ACC112 (cell line): ENCODE data around the gene PPP2R5B.

Source experiments
- H2AFZ ChIP-seq: fragments of 200-600 bp; sonication (generic); one replicate; pipeline ENCODE4 v1.6.0; 2017; ENCODE audit warnings: antibody characterized with exemption, low read length; ENCODE audit not compliant: unreplicated experiment
- H3K27ac ChIP-seq: fragments of 200-600 bp; sonication (generic); 2 replicates; pipeline ENCODE4 v1.5.1; 2014; ENCODE audit warnings: low read depth, mild to moderate bottlenecking, antibody characterized with exemption, low read length, moderate library complexity
- H3K27me3 ChIP-seq: fragments of 200-600 bp; sonication (generic); 2 replicates; pipeline ENCODE4 v1.6.1; 2014; ENCODE audit warnings: mild to moderate bottlenecking, antibody characterized with exemption, low read length, moderate library complexity, mixed read lengths; ENCODE audit not compliant: insufficient read depth
- H3K36me3 ChIP-seq: fragments of 200-600 bp; sonication (generic); 2 replicates; pipeline ENCODE4 v1.6.1; 2016; ENCODE audit warnings: mild to moderate bottlenecking, antibody characterized with exemption, low read length, moderate library complexity, mixed read lengths; ENCODE audit not compliant: insufficient read depth
- H3K4me1 ChIP-seq: fragments of 200-600 bp; sonication (generic); one replicate; pipeline ENCODE4 v1.6.1; 2016; ENCODE audit warnings: low read length, mixed read lengths; ENCODE audit not compliant: insufficient read depth, unreplicated experiment, control insufficient read depth
- H3K4me3 ChIP-seq: fragments of 200-600 bp; sonication (generic); 2 replicates; pipeline ENCODE4 v1.5.1; 2014; ENCODE audit warnings: mild to moderate bottlenecking, low read depth, low read length
- H3K79me2 ChIP-seq: fragments of 200-600 bp; sonication (generic); one replicate; pipeline ENCODE4 v1.6.0; 2016; ENCODE audit warnings: low read length; ENCODE audit not compliant: control insufficient read depth, unreplicated experiment, insufficient read depth

Gene PPP2R5B

GRCh38 chr11:64917663-64917995 is 6.9 kb upstream of the PPP2R5B start:
- H3K79me2 ChIP-seq = peaks cover 10% of the 10 kb centered on the region
- no peaks in the 10 kb centered on the region for H3K36me3 ChIP-seq
- no peaks in the 10 kb centered on the region for H3K4me1 ChIP-seq
- H3K27ac ChIP-seq = peak overlapping the region; percentile 35; the same call in 1 of the 2 replicates
- H2AFZ ChIP-seq = peak overlapping the region; percentile 97
- H3K27me3 ChIP-seq = no peaks in the 10 kb centered on the region
- peak overlapping the region; percentile 85 for H3K4me3 ChIP-seq

GRCh38 chr11:64918017-64918416 is 6.5 kb upstream of the PPP2R5B start:
- H3K4me1 ChIP-seq = no peaks in the 10 kb centered on the region
- peak overlapping the region; percentile 85 for H3K4me3 ChIP-seq
- H3K27ac ChIP-seq = peak overlapping the region; percentile 35; the same call in 1 of the 2 replicates
- peaks cover 10% of the 10 kb centered on the region for H3K79me2 ChIP-seq
- no peaks in the 10 kb centered on the region for H3K36me3 ChIP-seq
- peak overlapping the region; percentile 97 for H2AFZ ChIP-seq
- H3K27me3 ChIP-seq = no peaks in the 10 kb centered on the region

- Histone ChIP-seq H3K4me3 (no peak overlapping the region), H3K79me2 (peaks cover 10% of the 10 kb centered on the region), H2AFZ (no peak overlapping the region), H3K27ac (no peak overlapping the region), H3K4me1 (no peaks in the 10 kb centered on the region), H3K27me3 (no peaks in the 10 kb centered on the region), H3K36me3 (no peaks in the 10 kb centered on the region)
These were observed 4.9 kb upstream of the PPP2R5B start for GRCh38 chr11:64919627-64920026.

GRCh38 chr11:64920124-64920523 is 4.4 kb upstream of the PPP2R5B start:
- H3K27ac ChIP-seq = no peak overlapping the region
- H3K4me3 ChIP-seq = no peak overlapping the region
- no peaks in the 10 kb centered on the region for H3K4me1 ChIP-seq
- no peaks in the 10 kb centered on the region for H3K27me3 ChIP-seq
- H3K36me3 ChIP-seq = no peaks in the 10 kb centered on the region
- H2AFZ ChIP-seq = no peak overlapping the region
- H3K79me2 ChIP-seq = peaks cover 11% of the 10 kb centered on the region

GRCh38 chr11:64921384-64921783 is 3.1 kb upstream of the PPP2R5B start:
- H3K36me3 ChIP-seq = no peaks in the 10 kb centered on the region
- no peak overlapping the region for H2AFZ ChIP-seq
- H3K4me3 ChIP-seq = no peak overlapping the region
- no peaks in the 10 kb centered on the region for H3K4me1 ChIP-seq
- H3K27me3 ChIP-seq = no peaks in the 10 kb centered on the region
- peaks cover 9% of the 10 kb centered on the region for H3K79me2 ChIP-seq
- no peak overlapping the region for H3K27ac ChIP-seq

- no peak overlapping the region for H3K4me3 ChIP-seq
- H3K27me3 ChIP-seq = no peaks in the 10 kb centered on the region
- H3K79me2 ChIP-seq = peaks cover 5% of the 10 kb centered on the region
- no peak overlapping the region for H3K27ac ChIP-seq
- H3K4me1 ChIP-seq = no peaks in the 10 kb centered on the region
- H2AFZ ChIP-seq = no peak overlapping the region
- no peaks in the 10 kb centered on the region for H3K36me3 ChIP-seq
These were observed 1.3 kb upstream of the PPP2R5B start for GRCh38 chr11:64923151-64923661.

- Histone ChIP-seq H3K27me3 (no peaks in the 10 kb centered on the region), H3K4me1 (no peaks in the 10 kb centered on the region), H3K36me3 (no peaks in the 10 kb centered on the region), H2AFZ (peak overlapping the region; percentile 69), H3K79me2 (peaks cover 5% of the 10 kb centered on the region), H3K27ac (no peak overlapping the region), H3K4me3 (peak overlapping the region; percentile 82)
These were observed 408 bp downstream of the PPP2R5B start for GRCh38 chr11:64924910-64925284.

- Histone ChIP-seq H3K4me3 (peak overlapping the region; percentile 82), H3K79me2 (peaks cover 5% of the 10 kb centered on the region), H3K36me3 (no peaks in the 10 kb centered on the region), H3K27me3 (no peaks in the 10 kb centered on the region), H3K27ac (no peak overlapping the region), H2AFZ (no peak overlapping the region), H3K4me1 (no peaks in the 10 kb centered on the region)
These were observed 1.3 kb downstream of the PPP2R5B start for GRCh38 chr11:64925536-64926436.

GRCh38 chr11:64926689-64927088 is 2.2 kb downstream of the PPP2R5B start:
- Histone ChIP-seq H3K79me2 (peaks cover 5% of the 10 kb centered on the region), H3K27ac (no peak overlapping the region), H2AFZ (no peak overlapping the region), H3K4me1 (no peaks in the 10 kb centered on the region), H3K27me3 (no peaks in the 10 kb centered on the region), H3K4me3 (no peak overlapping the region), H3K36me3 (no peaks in the 10 kb centered on the region)

- Histone ChIP-seq H3K79me2 (peaks cover 5% of the 10 kb centered on the region), H3K4me3 (no peak overlapping the region), H3K27ac (no peak overlapping the region), H3K36me3 (0 out of 2 replicates have a peak, but pooled peaks cover 3% of the 10 kb centered on the region), H3K27me3 (no peaks in the 10 kb centered on the region), H2AFZ (no peak overlapping the region), H3K4me1 (no peaks in the 10 kb centered on the region)
These were observed 4.5 kb downstream of the PPP2R5B start for GRCh38 chr11:64928957-64929356.

- H3K27ac ChIP-seq = no peak overlapping the region
- no peak overlapping the region for H3K4me3 ChIP-seq
- H3K36me3 ChIP-seq = 0 out of 2 replicates have a peak, but pooled peaks cover 3% of the 10 kb centered on the region
- H2AFZ ChIP-seq = no peak overlapping the region
- no peaks in the 10 kb centered on the region for H3K27me3 ChIP-seq
- peaks cover 5% of the 10 kb centered on the region for H3K79me2 ChIP-seq
- no peaks in the 10 kb centered on the region for H3K4me1 ChIP-seq
These were observed 5.1 kb downstream of the PPP2R5B start for GRCh38 chr11:64929625-64930024.
